Parathyroid adenoma (tissue), 2 donors: Measurements from ENCODE around the gene RFC5.

Experiments used
- H2AFZ ChIP-seq: fragments of 300-600 bp; sonication (generic); one replicate; pipeline ENCODE4 v1.7.0; 2017; ENCODE audit warnings: antibody characterized with exemption, mild to moderate bottlenecking
- H3K27ac ChIP-seq: fragments of 300-600 bp; sonication (generic); one replicate; pipeline ENCODE4 v1.7.0; 2017
- H3K27me3 ChIP-seq: fragments of 300-600 bp; sonication (generic); one replicate; pipeline ENCODE4 v1.7.0; 2017; ENCODE audit warnings: low read length; ENCODE audit not compliant: control insufficient read depth, insufficient read depth
- H3K36me3 ChIP-seq: fragments of 300-600 bp; sonication (generic); one replicate; pipeline ENCODE4 v1.7.0; 2017; ENCODE audit warnings: low read length; ENCODE audit not compliant: control insufficient read depth, insufficient read depth
- H3K4me1 ChIP-seq: fragments of 300-600 bp; sonication (generic); one replicate; pipeline ENCODE4 v1.7.0; 2017; ENCODE audit warnings: control low read depth
- H3K4me2 ChIP-seq: fragments of 300-600 bp; sonication (generic); one replicate; pipeline ENCODE4 v1.7.0; 2017; ENCODE audit warnings: low read length
- H3K4me3 ChIP-seq: fragments of 300-600 bp; sonication (generic); one replicate; pipeline ENCODE4 v1.7.0; 2017; ENCODE audit warnings: low read depth, low read length
- H3K79me2 ChIP-seq: fragments of 300-600 bp; sonication (generic); one replicate; pipeline ENCODE4 v1.7.0; 2017; ENCODE audit warnings: control low read depth
- H3K9ac ChIP-seq: fragments of 300-600 bp; sonication (generic); one replicate; pipeline ENCODE4 v1.7.0; 2017; ENCODE audit warnings: mild to moderate bottlenecking
- H3K9me3 ChIP-seq: fragments of 300-600 bp; sonication (generic); one replicate; pipeline ENCODE4 v1.7.0; 2017; ENCODE audit warnings: low read length; ENCODE audit not compliant: control insufficient read depth
- CTCF ChIP-seq: fragments of 300-600 bp; sonication (generic); IDR thresholded peaks from one replicate; pipeline ENCODE4 v1.7.0; 2017; ENCODE audit warnings: antibody characterized with exemption, mild to moderate bottlenecking
- donor health status: primary hyperparathyroidism.

Gene RFC5

GRCh38 chr12:118035190-118036041, 18.9 kb downstream of the RFC5 start:
- no peak for TF ChIP-seq CTCF
- H3K4me2 ChIP-seq, result no peak overlapping the region
- no peak overlapping the region for H2AFZ ChIP-seq
- no peaks in the 10 kb centered on the region for H3K27me3 ChIP-seq
- no peaks in the 10 kb centered on the region for H3K9me3 ChIP-seq
- H3K9ac ChIP-seq, result no peak overlapping the region
- H3K4me1 ChIP-seq, result no peaks in the 10 kb centered on the region
- no peaks in the 10 kb centered on the region for H3K79me2 ChIP-seq
- no peaks in the 10 kb centered on the region for H3K36me3 ChIP-seq
- H3K4me3 ChIP-seq, result no peak overlapping the region
- no peak overlapping the region for H3K27ac ChIP-seq

GRCh38 chr12:118036672-118037411, 20.3 kb downstream of the RFC5 start:
- Histone ChIP-seq H3K4me2 (no peak overlapping the region), H3K79me2 (no peaks in the 10 kb centered on the region), H3K27me3 (no peaks in the 10 kb centered on the region), H3K4me1 (no peaks in the 10 kb centered on the region), H3K4me3 (no peak overlapping the region), H3K9me3 (no peaks in the 10 kb centered on the region), H2AFZ (no peak overlapping the region), H3K27ac (no peak overlapping the region), H3K9ac (no peak overlapping the region), H3K36me3 (no peaks in the 10 kb centered on the region)
- no peak for TF ChIP-seq CTCF

GRCh38 chr12:118038137-118038536, 21.6 kb downstream of the RFC5 start:
- Histone ChIP-seq H3K9me3 (no peaks in the 10 kb centered on the region), H3K36me3 (no peaks in the 10 kb centered on the region), H3K27me3 (no peaks in the 10 kb centered on the region), H3K79me2 (no peaks in the 10 kb centered on the region), H3K27ac (no peak overlapping the region), H3K4me1 (no peaks in the 10 kb centered on the region), H3K9ac (no peak overlapping the region), H2AFZ (no peak overlapping the region), H3K4me2 (no peak overlapping the region), H3K4me3 (no peak overlapping the region)
- TF ChIP-seq CTCF, result no peak

GRCh38 chr12:118042091-118042490, 25.6 kb downstream of the RFC5 start:
- Histone ChIP-seq H3K4me1 (no peaks in the 10 kb centered on the region), H3K9me3 (no peaks in the 10 kb centered on the region), H3K27me3 (no peaks in the 10 kb centered on the region), H3K36me3 (no peaks in the 10 kb centered on the region), H2AFZ (no peak overlapping the region), H3K79me2 (no peaks in the 10 kb centered on the region), H3K4me2 (no peak overlapping the region), H3K4me3 (no peak overlapping the region), H3K9ac (no peak overlapping the region), H3K27ac (no peak overlapping the region)
- no peak for TF ChIP-seq CTCF
